SK-N-SH (cell line): ENCODE data around the gene UQCR11. TPM values are rescaled to one million over a fixed set of nuclear protein-coding genes. Genes with fewer than 3 reads are reported as not detected.

ENCODE experiments used
- CTCF ChIA-PET: fragments of 300-600, 350-600 bp; formaldehyde crosslinking; extraction: SDS; loops from one replicate; lab custom pipeline; 2021; lab: Yijun Ruan, JAX
- POLR2A ChIA-PET: fragments of 350-600 bp; sonication (Branson Sonifier 250); formaldehyde crosslinking; extraction: SDS; loops from one replicate; lab custom pipeline; 2020; ENCODE audit warnings: antibody characterized with exemption, inconsistent platforms; lab: Yijun Ruan, JAX
- DNase-seq: peaks from one replicate; pipeline ENCODE4 v3.0.0; 2012
- H2AFZ ChIP-seq: fragments of 200-600 bp; sonication (generic); 2 replicates; pipeline ENCODE4 v1.8.1; 2016; ENCODE audit warnings: antibody characterized with exemption, mild to moderate bottlenecking, low read depth
- H3F3A ChIP-seq: fragments of 200-600 bp; sonication (generic); replicated peaks from 2 replicates; pipeline ENCODE3; 2016; ENCODE audit warnings: antibody characterized with exemption, mild to moderate bottlenecking; ENCODE audit not compliant: insufficient read depth
- H3K27ac ChIP-seq, 2 experiments: fragments of 200-500 bp in 1 of 2; fragments of 200-600 bp in 1 of 2; sonication (Bioruptor generic) in 1 of 2; sonication (generic), shearing (Covaris generic) in 1 of 2; 2 replicates each; pipeline versions ENCODE4 v1.5.1 to v1.6.1; 2014 to 2016; ENCODE audit warnings: low read depth in 2 of 2, inconsistent platforms in 1 of 2, low read length in 1 of 2, mild to moderate bottlenecking in 1 of 2, mixed read lengths in 1 of 2
- H3K27me3 ChIP-seq: fragments of 200-600 bp; sonication (generic), shearing (Covaris generic); 2 replicates; pipeline ENCODE4 v1.6.1; 2016; ENCODE audit warnings: mixed run types; ENCODE audit not compliant: insufficient read depth
- H3K36me3 ChIP-seq, 2 experiments: fragments of 200-500 bp in 1 of 2; fragments of 200-600 bp in 1 of 2; sonication (Bioruptor generic) in 1 of 2; sonication (generic) in 1 of 2; replicated peaks in 1 of 2; 2 replicates each; pipeline versions ENCODE3 to v1.5.1; 2014 to 2016; ENCODE audit warnings: low read length in 1 of 2, mild to moderate bottlenecking in 1 of 2; ENCODE audit not compliant: insufficient read depth in 2 of 2, control insufficient read depth in 1 of 2
- H3K4me1 ChIP-seq, 2 experiments: fragments of 200-500 bp in 1 of 2; fragments of 200-600 bp in 1 of 2; sonication (Bioruptor generic) in 1 of 2; sonication (generic), shearing (Covaris generic) in 1 of 2; 2 replicates each; pipeline versions ENCODE4 v1.5.1 to v1.6.1; 2014 to 2016; ENCODE audit warnings: low read depth in 1 of 2, low read length in 1 of 2, mixed run types in 1 of 2; ENCODE audit not compliant: insufficient read depth in 2 of 2, control insufficient read depth in 1 of 2
- H3K4me2 ChIP-seq: fragments of 200-600 bp; sonication (generic), shearing (Covaris generic); 2 replicates; pipeline ENCODE4 v1.6.1; 2017; ENCODE audit warnings: mixed run types
- H3K4me3 ChIP-seq, 2 experiments: fragments of 200-500 bp in 1 of 2; fragments of 200-600 bp in 1 of 2; sonication (Bioruptor generic) in 1 of 2; sonication (generic), shearing (Covaris generic) in 1 of 2; 2 replicates each; pipeline versions ENCODE4 v1.5.1 to v1.8.1; 2014 to 2016; ENCODE audit warnings: low read depth in 2 of 2, inconsistent platforms in 1 of 2, low read length in 1 of 2, mild to moderate bottlenecking in 1 of 2, mixed read lengths in 1 of 2, moderate library complexity in 1 of 2
- H3K79me2 ChIP-seq: fragments of 200-600 bp; sonication (generic); 2 replicates; pipeline ENCODE4 v1.8.1; 2017; ENCODE audit warnings: mild to moderate bottlenecking; ENCODE audit not compliant: insufficient read depth
- H3K9ac ChIP-seq: fragments of 200-600 bp; sonication (generic); 2 replicates; pipeline ENCODE4 v1.6.1; 2017; ENCODE audit warnings: mixed run types
- H3K9me2 ChIP-seq: fragments of 200-600 bp; sonication (generic); 2 replicates; pipeline ENCODE4 v1.6.1; 2017; ENCODE audit warnings: mixed run types
- H3K9me3 ChIP-seq: fragments of 200-600 bp; sonication (generic); 2 replicates; pipeline ENCODE4 v1.6.1; 2017; ENCODE audit warnings: mixed run types, mild to moderate bottlenecking, moderate library complexity
- H4K20me1 ChIP-seq: fragments of 200-600 bp; sonication (generic); 2 replicates; pipeline ENCODE4 v1.6.1; 2017; ENCODE audit warnings: mild to moderate bottlenecking, mixed run types; ENCODE audit not compliant: insufficient read depth
- IRF3 ChIP-seq: fragments of 150-350 bp; IDR thresholded peaks from 2 replicates; pipeline ENCODE4 v1.6.1; 2016; ENCODE audit warnings: mild to moderate bottlenecking, low read depth, low read length
- NRF1 ChIP-seq: IDR thresholded peaks from 2 replicates; pipeline ENCODE4 v1.6.1; 2012; ENCODE audit warnings: low read depth, mild to moderate bottlenecking, low read length
- PBX3 ChIP-seq: IDR thresholded peaks from 2 replicates; pipeline ENCODE4; 2012
- RAD21 ChIP-seq: IDR thresholded peaks from 2 replicates; pipeline ENCODE4 v1.6.1; 2012; ENCODE audit warnings: mild to moderate bottlenecking, low read length
- RCOR1 ChIP-seq: fragments of 150-350 bp; IDR thresholded peaks from 2 replicates; pipeline ENCODE4 v1.6.1; 2017; ENCODE audit warnings: antibody characterized with exemption, low read length
- REST ChIP-seq: IDR thresholded peaks from 2 replicates; pipeline ENCODE4 v1.6.1; 2012; ENCODE audit warnings: mild to moderate bottlenecking, low read depth, low read length, moderate library complexity
- SIN3A ChIP-seq: IDR thresholded peaks from 2 replicates; pipeline ENCODE4 v1.6.1; 2012; ENCODE audit warnings: low read depth, mild to moderate bottlenecking, low read length, moderate library complexity, borderline replicate concordance
- TEAD4 ChIP-seq: IDR thresholded peaks from 2 replicates; pipeline ENCODE4 v1.4.0; 2012; ENCODE audit warnings: mild to moderate bottlenecking, borderline replicate concordance; ENCODE audit not compliant: insufficient read depth
- USF1 ChIP-seq: IDR thresholded peaks from 2 replicates; pipeline ENCODE4 v1.4.0; 2012; ENCODE audit warnings: low read depth, borderline replicate concordance
- USF2 ChIP-seq: fragments of 150-350 bp; IDR thresholded peaks from 2 replicates; pipeline ENCODE4 v1.6.1; 2017; ENCODE audit warnings: antibody characterized with exemption, low read length, low read depth, borderline replicate concordance
- WGBS: methylation state at CpG from one replicate; pipeline ENCODE4 v1.1.6; 2017; ENCODE audit warnings: low lambda C conversion rate; 5-methylcytosine and 5-hydroxymethylcytosine counted together
- polyA plus RNA-seq, 3 experiments: library from polyadenylated mRNA; depleted of rRNA; stranded (reverse); fragments of >200 nt; gene quantifications; 2 replicates each; pipeline ENCODE4 v1.2.3, GENCODE V29; 2012

The UQCR11 gene
- polyA plus RNA-seq, 1 of the 3 experiments (the other 2 are of a cell fraction), result 372 TPM

- POLR2A ChIA-PET, result interaction anchor here (0.8 to 1.3 kb wide), 2 partner anchors 9 to 17 kb away, joined by 3 read pairs; no protein-coding TSS in a partner anchor
- H3K36me3 ChIP-seq, result peaks cover 3 to 17% of the 10 kb centered on the region in 2 experiments
- H3K9me3 ChIP-seq, result no peaks in the 10 kb centered on the region
- DNase-seq, result no peak
- no peaks in the 10 kb centered on the region for H4K20me1 ChIP-seq
- H3K27ac ChIP-seq, result no peak overlapping the region
- 94% methylated on average over 19 of the region's 22 CpGs for WGBS
- H3K4me2 ChIP-seq, result no peak overlapping the region
- H3K27me3 ChIP-seq, result no peaks in the 10 kb centered on the region
- no peaks in the 10 kb centered on the region for H3K4me1 ChIP-seq
- no peak overlapping the region for H2AFZ ChIP-seq
- TF ChIP-seq RCOR1 (no peak), RAD21 (no peak), USF1 (no peak), TEAD4 (no peak), NRF1 (no peak), SIN3A (no peak), USF2 (no peak), PBX3 (no peak), REST (no peak), IRF3 (no peak)
- TF ChIP-seq, all 33 proteins: peak for 0
- no peak overlapping the region for H3K9ac ChIP-seq
- CTCF ChIA-PET, result interaction anchor here (1.0 to 3.4 kb wide), 4 partner anchors 8 to 30 kb away, joined by 3 to 18 read pairs (median 4); partner anchors contain the start of gene MEX3D
- H3F3A ChIP-seq, result peaks cover 5% of the 10 kb centered on the region
- no peaks in the 10 kb centered on the region for H3K9me2 ChIP-seq
- no peaks in the 10 kb centered on the region; the same call in 1 of the 2 replicates for H3K79me2 ChIP-seq
- no peak overlapping the region for H3K4me3 ChIP-seq
Measured at GRCh38 chr19:1575323-1576241, 29.7 kb downstream of the UQCR11 start.
